Chondrocyte (in vitro differentiated cells): ENCODE results near the gene OVCA2. TPM values are rescaled to one million over a fixed set of nuclear protein-coding genes. Genes with fewer than 3 reads are reported as not detected.

Experiments used
- DNase-seq: peaks from one replicate; pipeline ENCODE4 v3.0.0; 2021; ENCODE audit warnings: mixed read lengths, low spot score
- H3K27ac Mint-ChIP-seq: one replicate; pipeline ENCODE4 v1.8.0; 2021; ENCODE audit warnings: mild to moderate bottlenecking, moderate library complexity, mixed read lengths; ENCODE audit not compliant: unreplicated experiment
- H3K27me3 Mint-ChIP-seq: 2 replicates; pipeline ENCODE4 v1.8.0; 2021; ENCODE audit warnings: low read depth, mixed read lengths
- H3K36me3 Mint-ChIP-seq: 2 replicates; pipeline ENCODE4 v1.8.0; 2021; ENCODE audit warnings: low read depth, mixed read lengths
- H3K4me1 Mint-ChIP-seq: 2 replicates; pipeline ENCODE4 v1.8.0; 2021; ENCODE audit warnings: low read depth, mild to moderate bottlenecking, mixed read lengths
- H3K4me3 Mint-ChIP-seq: one replicate; pipeline ENCODE4 v1.8.0; 2021; ENCODE audit warnings: mild to moderate bottlenecking, moderate library complexity, mixed read lengths; ENCODE audit not compliant: unreplicated experiment
- H3K9me3 Mint-ChIP-seq: 2 replicates; pipeline ENCODE4 v1.8.0; 2021; ENCODE audit warnings: low read depth, mixed read lengths
- CTCF ChIP-seq: fragments of 200-600 bp; sonication (generic); IDR thresholded peaks from 2 replicates; pipeline ENCODE4 v1.5.0; 2021; ENCODE audit warnings: antibody characterized with exemption, mild to moderate bottlenecking, moderate library complexity
- total RNA-seq: library from RNA; stranded (reverse); gene quantifications from 3 replicates; pipeline ENCODE4 v1.2.1, GENCODE V29; 2021

OVCA2 gene
- total RNA-seq, 1 donor from 2014 or later: 30.1 TPM

GRCh38 chr17:2057175-2057759 lies 15.4 kb downstream of the OVCA2 start:
- Mint-ChIP-seq H3K9me3 (no peaks in the 10 kb centered on the region), H3K27me3 (no peaks in the 10 kb centered on the region), H3K27ac (no peak overlapping the region), H3K36me3 (peaks cover 2% of the 10 kb centered on the region), H3K4me3 (no peak overlapping the region), H3K4me1 (peaks cover 20% of the 10 kb centered on the region)
- DNase-seq: no peak
- peak; percentile 0 for TF ChIP-seq CTCF

- no peak for TF ChIP-seq CTCF
- Mint-ChIP-seq H3K36me3 (peaks cover 2% of the 10 kb centered on the region), H3K9me3 (no peaks in the 10 kb centered on the region), H3K4me3 (no peak overlapping the region), H3K4me1 (peaks cover 26% of the 10 kb centered on the region), H3K27me3 (no peaks in the 10 kb centered on the region), H3K27ac (no peak overlapping the region)
- no peak for DNase-seq
Observed at GRCh38 chr17:2057760-2058585, 16.2 kb downstream of the OVCA2 start.

GRCh38 chr17:2058586-2059546 lies 17.0 kb downstream of the OVCA2 start:
- no peak for DNase-seq
- TF ChIP-seq CTCF: peak; percentile 76
- Mint-ChIP-seq H3K9me3 (no peaks in the 10 kb centered on the region), H3K27ac (no peak overlapping the region), H3K36me3 (peaks cover 2% of the 10 kb centered on the region), H3K27me3 (no peaks in the 10 kb centered on the region), H3K4me1 (peaks cover 30% of the 10 kb centered on the region), H3K4me3 (no peak overlapping the region)

- Mint-ChIP-seq H3K4me1 (peaks cover 39% of the 10 kb centered on the region), H3K4me3 (no peak overlapping the region), H3K9me3 (no peaks in the 10 kb centered on the region), H3K36me3 (peaks cover 7% of the 10 kb centered on the region), H3K27me3 (no peaks in the 10 kb centered on the region), H3K27ac (no peak overlapping the region)
- DNase-seq: no peak
- no peak for TF ChIP-seq CTCF
Observed at GRCh38 chr17:2059547-2060384, 17.9 kb downstream of the OVCA2 start.
